ENCODE measurements around the gene ACSS2.

Gene ACSS2

GRCh38 chr20:34907616-34908469 lies 31.4 kb downstream of the ACSS2 start:
- no peak for DNase-seq (ENCODE audit: low read depth, low spot score)

GRCh38 chr20:34915131-34915530 lies 38.7 kb downstream of the ACSS2 start:
- no peak for DNase-seq (ENCODE audit: low read depth, low spot score)

- DNase-seq (ENCODE audit: low read depth, low spot score), result no peak
Observed at GRCh38 chr20:34915749-34916455, 39.5 kb downstream of the ACSS2 start.

GRCh38 chr20:34916774-34917354 lies 40.5 kb downstream of the ACSS2 start:
- no peak for DNase-seq (ENCODE audit: low read depth, low spot score)

GRCh38 chr20:34920055-34920454 lies 43.6 kb downstream of the ACSS2 start:
- DNase-seq (ENCODE audit: low read depth, low spot score), result no peak

GRCh38 chr20:34921436-34921835 lies 45.0 kb downstream of the ACSS2 start:
- no peak for DNase-seq (ENCODE audit: low read depth, low spot score)

- no peak for DNase-seq (ENCODE audit: low read depth, low spot score)
Observed at GRCh38 chr20:34922654-34923381, 46.4 kb downstream of the ACSS2 start.

- no peak for DNase-seq (ENCODE audit: low read depth, low spot score)
Observed at GRCh38 chr20:34923414-34923813, 47.0 kb downstream of the ACSS2 start.

GRCh38 chr20:34925341-34925740 lies 48.9 kb downstream of the ACSS2 start:
- no peak for DNase-seq (ENCODE audit: low read depth, low spot score)

GRCh38 chr20:34925981-34926380 lies 49.6 kb downstream of the ACSS2 start:
- DNase-seq (ENCODE audit: low read depth, low spot score), result no peak

GRCh38 chr20:34926581-34926980 lies 50.2 kb downstream of the ACSS2 start:
- no peak for DNase-seq (ENCODE audit: low read depth, low spot score)

GRCh38 chr20:34927736-34928135 lies 51.3 kb downstream of the ACSS2 start:
- DNase-seq (ENCODE audit: low read depth, low spot score), result no peak

GRCh38 chr20:34928411-34928810 lies 52.0 kb downstream of the ACSS2 start:
- DNase-seq (ENCODE audit: low read depth, low spot score), result no peak

- no peak for DNase-seq (ENCODE audit: low read depth, low spot score)
Observed at GRCh38 chr20:34931771-34932170, 55.4 kb downstream of the ACSS2 start.

- DNase-seq (ENCODE audit: low read depth, low spot score), result no peak
Observed at GRCh38 chr20:34938466-34939163, 62.2 kb downstream of the ACSS2 start.

- DNase-seq (ENCODE audit: low read depth, low spot score), result no peak
Observed at GRCh38 chr20:34940081-34940481, 63.7 kb downstream of the ACSS2 start.

- DNase-seq (ENCODE audit: low read depth, low spot score), result no peak
Observed at GRCh38 chr20:34941226-34941625, 64.8 kb downstream of the ACSS2 start.

GRCh38 chr20:34942301-34942700 lies 65.9 kb downstream of the ACSS2 start:
- DNase-seq (ENCODE audit: low read depth, low spot score), result no peak

GRCh38 chr20:34943808-34944567 lies 67.6 kb downstream of the ACSS2 start:
- DNase-seq (ENCODE audit: low read depth, low spot score), result no peak

GRCh38 chr20:34945315-34946077 lies 69.1 kb downstream of the ACSS2 start:
- no peak for DNase-seq (ENCODE audit: low read depth, low spot score)

All from iPS DF 19.7 (cell line).